M059J (cell line): ENCODE measurements around the gene ONECUT1. TPM values are rescaled to one million over a fixed set of nuclear protein-coding genes. Genes with fewer than 3 reads are reported as not detected.

ENCODE experiments used
- DNase-seq: peaks from one replicate; pipeline ENCODE4 v3.0.0-alpha.2; 2012; ENCODE audit warnings: low read depth
- total RNA-seq: library from RNA; depleted of rRNA; stranded (reverse); fragments of >200 nt; shearing (Covaris generic); gene quantifications from 2 replicates; pipeline ENCODE4 v1.2.3, GENCODE V29; 2014

Gene ONECUT1
- total RNA-seq, 1 experiment from 2014 or later = 1.1 TPM

DNA sequence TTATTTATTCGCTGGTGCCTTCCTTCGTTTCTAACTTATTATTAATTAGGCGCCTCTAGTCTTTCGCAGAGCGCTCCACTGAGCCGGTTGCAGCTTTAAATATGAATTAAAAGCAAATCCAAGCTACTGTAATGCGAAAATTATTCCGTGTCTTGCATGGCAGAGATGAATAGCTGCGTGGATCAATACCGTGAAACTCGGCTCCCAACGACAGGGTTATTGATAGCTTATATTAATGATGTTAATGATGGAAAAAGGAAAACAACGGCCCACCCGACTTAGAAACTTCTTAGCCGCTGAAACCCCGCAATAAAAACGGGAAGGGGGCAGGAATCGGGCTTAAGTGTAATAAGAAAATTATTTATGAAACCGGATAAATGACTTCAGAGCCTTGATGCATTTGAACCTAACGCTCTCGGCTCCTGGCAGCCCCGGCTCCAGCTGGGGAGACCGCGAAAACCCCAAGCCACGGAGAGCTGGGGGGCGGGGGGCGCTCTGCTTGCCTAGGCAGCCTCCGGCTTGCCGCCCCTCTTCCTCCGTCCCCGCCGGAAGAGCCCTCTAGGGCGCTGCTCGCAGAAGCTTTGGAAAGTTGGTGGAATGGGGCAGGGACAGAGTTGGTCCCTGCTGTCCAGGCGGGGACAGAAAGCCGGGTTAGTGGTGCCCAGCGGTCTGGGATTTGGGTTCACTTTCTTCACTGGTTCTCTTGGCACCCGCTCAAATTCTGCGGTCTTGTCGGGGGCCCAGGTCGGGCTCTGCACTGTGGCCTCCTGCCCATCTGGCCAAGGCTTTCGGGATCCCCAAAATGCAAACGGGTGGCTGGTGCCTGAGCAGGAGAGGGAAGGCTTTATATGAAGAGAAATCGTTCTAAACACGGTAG is 7.7 kb upstream of the ONECUT1 start:
- no peak for DNase-seq

DNA sequence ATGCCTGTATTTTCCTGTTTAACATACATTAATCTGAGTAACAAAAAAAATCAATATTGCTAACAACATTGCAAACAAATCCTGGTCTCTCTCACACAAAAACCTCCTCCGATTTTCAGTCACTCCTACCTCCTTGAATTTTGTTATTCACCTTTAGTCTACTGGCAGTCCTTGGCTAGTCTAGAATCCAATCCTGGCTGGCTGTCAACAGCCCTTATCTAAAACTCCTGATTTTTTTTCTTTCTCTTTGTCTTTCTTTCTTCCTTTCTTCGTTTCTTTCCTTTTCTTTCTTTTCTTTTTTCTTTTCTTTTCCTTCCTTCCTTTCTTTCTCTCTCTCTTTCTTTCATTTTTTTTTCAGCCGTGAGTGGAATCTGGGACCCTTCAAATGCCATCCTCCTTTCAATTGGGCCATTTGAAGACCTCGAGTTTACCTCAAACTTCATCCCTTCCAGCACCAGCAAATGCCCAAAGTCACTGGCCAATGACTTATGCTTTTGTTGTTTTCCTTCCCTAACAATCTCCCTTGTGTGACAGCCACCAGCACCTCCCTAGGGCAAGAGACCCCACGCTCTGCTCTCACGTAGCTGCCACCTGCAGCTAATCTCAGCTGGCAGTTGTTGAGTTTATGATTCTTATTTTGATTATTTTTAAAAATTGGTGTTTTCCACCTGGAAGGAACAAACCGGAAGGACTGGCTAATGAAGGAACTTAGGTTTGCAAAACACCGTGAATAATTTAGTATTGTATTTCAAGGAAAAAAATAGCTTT is 6.8 kb upstream of the ONECUT1 start:
- DNase-seq = no peak

DNA sequence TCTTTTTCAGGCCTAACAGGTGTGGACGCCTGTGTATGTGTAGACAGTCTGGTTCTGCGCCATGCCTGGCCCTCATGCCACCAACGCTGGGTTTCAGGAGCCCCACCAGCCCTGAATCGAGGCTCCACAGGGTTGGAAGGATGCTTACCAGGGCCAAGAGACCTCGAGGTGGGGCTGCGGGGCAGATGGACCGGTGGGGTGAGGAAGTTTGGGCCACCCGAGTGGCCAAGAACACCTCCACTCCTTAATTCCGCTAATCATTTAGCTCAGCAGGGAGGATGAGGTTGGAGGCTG is 6.0 kb upstream of the ONECUT1 start:
- no peak for DNase-seq

DNA sequence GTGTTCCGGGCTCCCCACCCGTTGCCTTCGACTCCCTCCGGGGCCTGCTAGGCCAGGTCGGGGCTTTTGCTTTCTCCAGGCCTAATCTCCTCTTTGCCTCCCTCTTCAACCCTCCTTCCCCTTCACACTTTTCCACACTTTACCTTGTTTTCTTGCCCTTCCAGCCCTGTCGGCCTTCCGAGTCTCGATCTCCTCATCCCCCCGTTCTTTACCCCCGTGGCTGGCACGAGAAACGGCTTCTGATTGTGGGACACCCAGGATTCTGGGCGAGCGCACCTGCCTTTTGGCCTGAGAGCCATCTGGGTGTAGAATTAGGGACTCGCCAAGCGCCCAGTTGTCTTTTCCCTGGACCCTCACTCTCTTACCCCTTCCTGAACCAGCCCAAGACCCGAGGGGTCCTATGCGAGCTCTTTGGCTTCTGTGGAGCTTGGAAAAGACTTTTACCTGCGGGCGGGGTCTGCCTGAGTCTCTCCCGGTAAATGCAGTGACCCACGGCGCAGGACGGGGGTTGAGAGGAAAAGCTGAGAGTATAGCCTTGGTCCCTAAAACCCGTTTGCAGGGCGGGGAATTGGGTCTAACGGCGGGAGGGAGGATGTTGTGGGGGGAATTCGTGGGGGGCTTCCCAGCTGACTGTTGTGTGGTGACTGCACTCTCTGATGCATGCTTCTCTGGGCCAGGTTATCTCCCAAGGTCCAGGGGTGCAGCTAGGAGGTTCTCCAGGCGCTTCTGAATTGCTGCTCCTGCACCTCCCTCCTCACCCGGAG is 5.5 kb upstream of the ONECUT1 start:
- DNase-seq = no peak

DNA sequence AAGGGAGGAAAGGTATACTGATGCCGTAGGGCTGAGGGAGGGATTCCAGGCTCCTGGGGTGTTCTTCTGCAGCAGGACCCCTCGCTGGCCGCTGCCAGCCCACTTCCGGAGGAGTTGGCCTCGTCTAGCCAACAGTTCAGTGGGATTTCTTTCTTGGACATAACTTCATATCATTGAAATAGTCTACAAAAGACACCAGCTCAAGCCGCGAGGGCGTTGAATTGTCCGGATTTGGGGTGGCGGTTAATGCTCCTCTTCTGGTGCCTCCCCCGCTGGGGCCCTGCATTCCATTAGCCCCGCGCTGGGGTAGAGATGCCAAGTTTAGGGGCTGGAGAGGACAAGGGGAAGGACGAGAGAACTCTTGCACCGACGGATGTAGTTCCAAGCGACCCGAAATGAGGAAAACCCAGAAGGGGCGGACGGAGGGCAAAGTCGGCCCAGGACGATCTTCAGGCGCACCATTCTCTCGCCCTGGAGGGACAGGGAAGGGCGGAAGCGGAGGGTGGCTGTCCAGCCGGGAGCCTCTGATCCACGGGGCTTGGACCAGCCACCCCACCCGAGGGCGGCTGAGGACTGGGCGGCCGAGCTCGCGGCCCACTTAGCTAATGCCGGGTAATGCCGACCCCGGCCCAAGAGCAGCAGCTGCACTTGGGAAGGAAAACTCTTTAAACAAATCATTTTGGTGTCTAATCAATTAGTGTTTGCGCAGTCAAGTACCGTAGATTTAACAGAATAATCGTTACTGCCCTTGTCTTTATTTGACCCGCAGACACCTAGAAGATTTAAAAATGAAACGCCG is 4.7 kb upstream of the ONECUT1 start:
- no peak for DNase-seq

DNA sequence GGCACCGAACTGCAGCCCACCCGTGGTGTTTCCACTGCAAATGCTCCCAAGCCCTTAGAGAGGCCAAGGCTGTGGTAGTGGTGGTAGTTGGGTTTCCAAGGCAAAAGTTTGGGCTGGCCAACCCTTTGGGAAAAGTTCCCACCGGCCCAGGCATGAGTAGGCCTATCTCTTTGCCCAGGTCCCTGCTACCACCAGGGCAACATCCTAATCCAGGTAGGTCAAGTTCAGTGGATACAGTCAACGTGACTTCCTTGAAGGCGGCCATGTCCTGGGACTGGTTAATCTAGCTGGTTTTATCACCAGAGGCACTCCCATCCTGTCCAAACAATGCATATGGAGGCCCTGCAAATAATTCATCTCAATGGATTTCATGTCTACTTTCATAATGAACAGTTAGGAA is 1.6 kb upstream of the ONECUT1 start:
- DNase-seq = no peak

DNA sequence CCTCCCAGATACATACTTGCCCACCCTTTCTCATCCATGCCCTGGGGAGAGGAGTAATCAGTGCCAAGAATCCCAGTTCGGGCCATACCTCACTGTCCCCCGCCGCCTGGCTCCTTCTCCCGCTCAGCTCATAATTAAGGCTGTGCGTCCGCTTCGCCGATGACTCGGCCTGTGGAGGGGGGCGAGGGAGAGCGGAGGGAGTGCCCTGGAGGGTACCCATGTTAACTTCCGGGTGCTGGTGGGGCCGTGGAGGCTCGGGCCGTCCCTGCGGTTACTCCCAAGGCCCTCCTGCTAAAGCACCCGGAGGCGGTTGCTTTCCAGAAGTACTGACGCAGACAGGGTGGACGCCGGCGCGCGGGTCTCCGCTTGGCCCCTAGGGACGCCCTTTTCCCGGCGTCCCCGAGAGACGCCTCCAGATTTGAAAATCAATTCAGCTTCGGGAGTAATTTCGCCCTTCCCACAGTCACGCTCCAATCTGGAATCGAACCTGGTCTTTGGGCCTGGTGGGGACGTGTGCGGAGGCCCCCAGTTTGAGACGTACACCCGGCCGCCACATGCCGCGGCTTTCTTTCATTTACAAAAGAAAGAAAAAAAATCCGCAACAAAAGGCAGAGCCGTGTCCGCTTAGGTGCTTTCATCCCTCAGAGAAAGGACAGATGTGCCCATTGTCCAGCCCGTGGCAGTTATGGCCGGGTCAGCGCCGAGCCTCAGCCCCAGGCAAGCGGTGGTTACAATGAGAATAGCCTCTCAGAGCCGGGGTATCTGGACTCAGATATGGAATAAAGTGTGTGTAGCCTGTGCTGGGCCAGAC is 1.0 kb upstream of the ONECUT1 start:
- DNase-seq = peak; percentile 67

DNA sequence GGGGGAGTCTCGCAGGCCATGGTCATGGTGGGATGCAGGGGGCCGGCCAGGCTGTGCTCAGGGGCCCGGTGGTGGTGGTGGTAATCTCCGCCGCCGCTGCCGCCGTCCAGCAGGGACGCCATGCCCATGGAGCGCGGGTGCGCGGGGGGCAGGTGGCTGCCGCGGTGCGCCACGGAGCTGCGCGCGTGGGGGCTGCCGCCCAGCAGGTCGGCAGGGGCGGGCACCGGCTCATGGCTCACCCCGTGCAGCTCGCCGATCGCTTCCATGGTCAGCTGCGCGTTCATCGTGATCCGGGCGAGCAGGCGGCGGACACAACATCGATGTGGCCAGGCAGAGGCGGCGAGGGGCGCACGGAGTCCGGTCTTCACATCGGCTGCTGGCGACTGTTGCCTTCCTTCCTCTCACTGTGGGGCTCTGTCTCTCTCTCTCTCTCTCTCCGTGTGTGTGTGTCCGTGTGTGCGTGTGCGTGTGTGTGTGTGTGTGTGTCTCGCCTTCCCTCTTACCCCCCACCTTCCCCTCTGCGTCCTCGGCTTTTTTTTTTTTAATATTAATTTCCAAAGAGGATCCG is 451 bp downstream of the ONECUT1 start:
- peak; percentile 33 for DNase-seq

DNA sequence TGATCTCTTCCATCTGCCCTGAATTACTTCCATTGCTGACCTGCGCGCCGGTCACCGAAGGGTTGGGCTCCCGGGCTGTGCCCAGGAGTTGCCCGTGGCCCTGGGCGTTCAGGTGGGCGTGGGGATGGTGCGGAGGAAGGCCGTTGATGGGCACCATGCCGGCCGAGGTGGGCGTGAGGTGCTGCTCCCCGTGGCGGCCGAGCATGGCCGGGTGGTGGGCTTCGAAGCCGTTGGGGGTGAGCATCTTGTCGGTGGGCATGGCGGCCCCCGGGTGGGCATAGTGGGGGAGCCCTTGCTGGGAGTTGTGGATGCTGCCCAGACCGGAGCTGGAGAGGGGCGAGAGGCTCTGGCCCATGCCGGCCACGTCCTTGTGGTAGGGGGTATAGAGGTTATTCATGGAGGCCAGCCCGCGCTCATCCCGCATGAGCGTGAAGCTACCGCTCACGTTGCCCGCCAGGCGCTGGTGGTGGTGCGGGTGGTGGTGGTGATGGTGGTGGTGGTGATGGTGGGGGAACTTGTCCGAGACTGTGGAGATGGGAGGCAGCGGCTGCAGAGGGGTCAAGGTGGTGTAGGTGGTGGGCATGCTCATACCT is 1.0 kb downstream of the ONECUT1 start:
- no peak for DNase-seq

DNA sequence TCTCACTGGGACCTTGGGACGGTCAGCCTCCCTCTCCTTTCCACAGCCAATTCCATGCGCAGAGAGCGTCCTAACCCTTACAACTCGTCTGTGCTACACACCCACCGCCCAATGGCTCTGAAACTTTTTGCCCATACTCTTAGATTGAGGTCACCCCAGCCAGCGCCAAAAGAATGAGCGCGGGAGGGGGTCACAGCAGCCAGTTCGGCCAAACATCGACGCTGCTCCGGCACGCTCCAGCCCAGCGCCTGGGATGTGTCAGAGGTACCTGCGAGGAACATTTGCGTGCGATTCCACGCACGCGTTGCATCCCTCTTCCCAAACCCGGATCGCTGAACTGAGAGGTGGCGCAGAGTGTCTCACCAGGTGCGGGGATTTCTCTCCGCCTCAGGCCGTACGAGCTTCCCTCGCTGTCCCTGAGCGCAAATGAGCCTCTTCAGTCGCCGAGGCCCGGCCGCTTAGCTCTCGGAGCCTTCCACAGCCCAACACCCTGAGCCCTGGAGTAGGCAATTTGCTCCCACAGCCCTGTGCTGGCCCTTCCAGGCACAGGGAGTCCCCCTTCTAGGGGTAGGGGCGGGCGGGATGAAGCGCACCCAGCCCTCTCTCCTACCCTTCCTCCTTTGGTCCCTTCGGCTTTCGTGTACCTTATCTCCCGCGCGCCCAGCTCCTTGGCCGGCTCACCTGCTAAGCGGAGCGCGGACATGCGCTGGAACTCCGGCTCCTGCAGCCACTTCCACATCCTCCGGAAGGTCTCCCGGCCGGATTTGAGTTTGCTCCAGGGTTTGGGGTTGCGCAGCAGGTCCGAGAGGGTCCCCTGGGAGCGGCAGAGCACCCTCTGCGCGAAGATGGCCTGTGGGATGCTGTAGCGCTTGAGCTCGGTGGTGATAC is 1.8 kb downstream of the ONECUT1 start:
- no peak for DNase-seq

DNA sequence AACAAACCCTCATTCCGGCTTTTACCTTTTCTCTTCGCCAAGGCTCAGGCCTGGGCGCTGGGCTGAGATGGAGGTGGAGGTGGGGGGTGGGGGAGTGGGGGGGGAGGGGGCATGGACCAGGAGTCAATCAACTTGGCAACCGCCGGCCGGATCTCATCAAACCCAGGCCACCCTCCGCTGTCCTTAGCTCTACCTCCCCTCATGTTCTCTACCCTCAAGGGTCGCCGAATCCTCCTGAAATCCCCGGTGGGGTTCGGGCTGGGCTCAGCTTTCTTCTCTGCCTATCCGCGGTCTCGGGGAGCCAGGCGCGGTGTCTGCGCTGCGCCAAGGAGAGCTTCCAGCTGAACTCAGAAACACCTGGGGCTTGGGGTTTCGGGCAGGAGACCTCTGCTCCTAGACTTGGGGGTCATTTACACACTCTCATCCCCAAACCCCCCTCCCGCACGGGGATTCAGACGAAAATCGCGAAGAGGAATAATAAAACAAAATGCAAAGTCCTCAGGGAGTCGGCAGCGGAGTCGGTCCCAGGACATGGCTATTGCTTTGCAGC is 2.5 kb downstream of the ONECUT1 start:
- DNase-seq = no peak

DNA sequence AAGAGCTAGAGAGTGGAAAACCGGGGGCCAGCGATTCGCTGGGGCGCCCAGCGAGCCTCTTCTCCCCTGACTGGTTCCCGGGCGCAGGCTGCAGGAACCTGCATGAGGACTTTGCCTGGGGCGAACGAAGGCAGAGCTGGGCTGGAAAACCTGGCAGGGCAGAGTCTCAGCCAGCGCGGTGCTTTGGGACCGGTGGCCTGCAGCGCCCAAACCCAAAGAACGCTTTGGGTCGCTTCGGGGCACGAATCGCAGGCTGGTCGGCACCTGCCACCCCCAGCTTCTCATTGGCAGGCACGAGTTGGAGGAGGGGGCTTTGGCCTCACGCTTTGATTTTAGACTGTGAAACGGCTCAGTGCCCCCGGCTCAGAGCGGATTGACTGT is 3.0 kb downstream of the ONECUT1 start:
- DNase-seq = no peak

DNA sequence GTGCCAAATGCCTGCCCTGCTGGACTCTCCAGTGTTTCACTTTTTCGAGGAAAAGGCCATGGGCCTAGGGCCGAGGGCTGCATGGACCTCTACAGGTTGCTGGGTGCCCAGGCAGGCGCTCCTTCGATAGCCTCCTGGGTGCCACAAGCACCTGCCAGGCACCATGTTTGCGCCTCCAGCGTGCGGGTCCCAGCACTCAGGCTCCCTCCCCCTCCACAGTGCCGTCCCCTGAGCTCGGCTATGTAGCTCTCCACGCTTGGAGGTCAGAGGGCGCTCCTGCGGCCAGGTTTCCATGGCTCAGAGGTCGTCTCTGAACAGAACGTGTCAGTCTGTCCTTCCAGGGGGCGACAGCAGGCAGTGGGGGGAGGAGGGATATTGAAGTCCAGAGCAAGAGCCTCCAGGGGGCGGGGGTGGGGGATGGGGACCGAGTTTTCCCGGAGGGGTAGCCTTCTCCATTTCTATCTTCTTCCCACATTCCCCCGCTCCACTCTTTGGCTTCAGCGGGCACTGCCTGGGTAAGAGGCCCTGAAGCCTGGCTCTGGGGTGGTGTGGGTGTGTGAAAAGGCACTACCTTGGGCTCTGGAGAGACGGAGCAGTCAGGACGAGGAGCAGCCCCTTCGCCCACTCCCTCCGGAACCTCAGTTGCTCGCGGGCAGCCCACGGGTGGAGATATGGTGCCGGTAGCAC is 3.6 kb downstream of the ONECUT1 start:
- DNase-seq = no peak

DNA sequence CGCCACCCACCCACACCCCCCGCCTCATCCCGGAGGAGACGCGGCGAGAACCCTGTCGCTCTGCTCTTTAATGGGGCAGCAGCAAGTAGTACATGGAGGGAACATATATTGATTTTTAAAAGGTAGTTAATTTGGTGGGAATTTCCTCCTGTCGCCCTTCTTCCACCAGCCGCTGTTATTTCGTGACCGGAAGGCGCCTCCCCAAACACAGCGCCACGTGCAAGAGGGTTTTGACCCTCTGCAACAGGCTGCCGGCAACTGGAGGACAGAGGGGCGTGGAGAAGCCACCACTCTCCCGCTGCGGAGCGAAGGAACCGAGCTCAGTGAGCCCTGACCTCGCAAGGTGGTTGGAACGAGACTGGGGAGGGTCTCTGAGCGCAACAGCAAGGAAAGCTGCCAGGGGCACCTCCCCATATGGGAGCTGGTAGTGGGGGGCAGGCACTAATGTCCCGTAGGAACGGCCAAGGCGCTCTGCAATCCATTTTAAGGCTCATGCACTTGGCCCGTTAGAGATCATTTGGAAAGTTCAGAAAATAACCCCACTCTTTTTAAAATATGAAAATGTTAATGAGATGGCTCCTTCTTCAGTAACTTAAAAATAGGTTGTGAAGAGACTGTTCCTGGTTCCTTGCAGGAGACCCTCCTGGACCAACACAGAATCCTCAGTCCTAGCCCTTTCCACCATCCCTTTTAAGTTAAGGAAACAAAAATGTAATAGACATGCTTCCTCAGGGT is 4.3 kb downstream of the ONECUT1 start:
- DNase-seq = no peak

DNA sequence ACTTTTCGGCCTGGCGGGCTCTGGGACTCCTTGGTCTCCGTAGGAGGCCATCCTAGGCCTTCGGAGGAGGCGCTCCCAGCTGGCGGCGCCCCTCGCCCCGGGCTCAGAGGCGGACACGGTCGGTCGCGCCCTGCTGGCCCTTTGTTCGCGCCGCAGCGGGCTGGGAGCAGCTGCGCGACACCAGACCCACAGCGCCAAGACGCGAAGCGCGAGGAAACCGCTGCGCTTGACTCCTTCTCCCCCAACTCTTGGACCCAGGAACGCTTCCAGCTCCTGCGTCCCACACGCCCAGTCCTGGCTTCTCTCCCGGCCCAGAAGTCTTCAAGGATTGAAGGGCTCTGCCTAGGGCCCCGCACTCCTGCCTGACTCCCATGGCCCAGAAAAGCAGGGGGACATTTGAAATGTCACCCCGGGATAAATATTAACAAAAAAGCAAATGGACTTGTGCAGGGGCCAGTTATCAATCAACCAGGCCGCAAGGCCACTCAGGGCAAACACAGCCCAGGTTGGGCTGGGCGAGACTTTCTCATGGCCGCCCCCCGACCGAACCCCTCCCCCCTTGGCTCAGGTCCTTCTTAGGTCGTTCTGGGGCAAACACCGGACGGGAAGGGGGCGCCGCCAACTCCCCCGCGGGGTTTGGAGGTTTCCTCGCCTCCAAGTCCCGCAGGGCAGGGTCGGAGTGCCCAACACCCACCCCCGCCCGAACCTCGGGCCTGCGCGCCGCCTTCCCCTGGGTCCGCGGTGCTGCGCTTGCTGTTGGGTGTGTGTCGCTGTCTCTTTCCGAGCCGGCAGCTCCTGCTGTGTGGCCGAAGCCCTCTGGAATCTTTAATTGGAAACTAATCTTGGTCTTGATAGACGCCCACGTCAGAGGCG is 5.1 kb downstream of the ONECUT1 start:
- DNase-seq = no peak
